Adrenal gland (tissue), 5 donors: ENCODE results near the gene USP34.

Source experiments
- POLR2A ChIP-seq, 2 donors: fragments of 450-650 bp; IDR thresholded peaks; one replicate each; pipeline ENCODE4 v1.6.1; 2017; ENCODE audit warnings: antibody characterized with exemption in 2 of 2, mild to moderate bottlenecking in 2 of 2, moderate library complexity in 1 of 2
- TF ChIP-seq, protein P1 (sequence below), 6 experiments: fragments of 450-650 bp in 4 of 6; fragments of 200-600 bp in 2 of 6; sonication (generic) in 1 of 6; IDR thresholded peaks; 1 replicate in 5 of 6; 2 replicates in 1 of 6; pipeline versions ENCODE4 v1.5.1 to v1.8.0; 2016 to 2021; ENCODE audit warnings: antibody characterized with exemption in 6 of 6, mild to moderate bottlenecking in 2 of 6, moderate library complexity in 1 of 6
- donor health status: DM: no; HTN: no; CAD: no.

DNA sequence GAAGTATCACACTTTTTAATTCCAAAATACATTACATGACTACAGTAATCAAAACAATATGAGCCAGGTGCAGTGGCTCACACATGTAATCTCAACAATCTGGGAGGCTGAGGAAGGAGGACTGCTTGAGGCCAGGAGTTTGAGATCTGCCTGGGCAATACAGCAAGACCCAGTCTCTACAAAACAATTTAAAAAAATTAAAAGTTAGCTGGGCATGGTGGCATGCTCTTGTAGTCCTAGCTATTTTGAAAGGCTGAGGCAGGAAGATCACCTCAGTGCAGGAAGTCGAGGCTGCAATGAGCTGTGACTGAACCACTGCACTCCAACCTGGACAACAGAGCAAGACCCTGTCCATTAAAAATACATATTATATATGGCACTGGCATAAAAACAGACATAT is 109.8 kb downstream of the USP34 start:
- TF ChIP-seq, protein P1, sequence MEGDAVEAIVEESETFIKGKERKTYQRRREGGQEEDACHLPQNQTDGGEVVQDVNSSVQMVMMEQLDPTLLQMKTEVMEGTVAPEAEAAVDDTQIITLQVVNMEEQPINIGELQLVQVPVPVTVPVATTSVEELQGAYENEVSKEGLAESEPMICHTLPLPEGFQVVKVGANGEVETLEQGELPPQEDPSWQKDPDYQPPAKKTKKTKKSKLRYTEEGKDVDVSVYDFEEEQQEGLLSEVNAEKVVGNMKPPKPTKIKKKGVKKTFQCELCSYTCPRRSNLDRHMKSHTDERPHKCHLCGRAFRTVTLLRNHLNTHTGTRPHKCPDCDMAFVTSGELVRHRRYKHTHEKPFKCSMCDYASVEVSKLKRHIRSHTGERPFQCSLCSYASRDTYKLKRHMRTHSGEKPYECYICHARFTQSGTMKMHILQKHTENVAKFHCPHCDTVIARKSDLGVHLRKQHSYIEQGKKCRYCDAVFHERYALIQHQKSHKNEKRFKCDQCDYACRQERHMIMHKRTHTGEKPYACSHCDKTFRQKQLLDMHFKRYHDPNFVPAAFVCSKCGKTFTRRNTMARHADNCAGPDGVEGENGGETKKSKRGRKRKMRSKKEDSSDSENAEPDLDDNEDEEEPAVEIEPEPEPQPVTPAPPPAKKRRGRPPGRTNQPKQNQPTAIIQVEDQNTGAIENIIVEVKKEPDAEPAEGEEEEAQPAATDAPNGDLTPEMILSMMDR (IDR thresholded peaks at IDR 0.05), result no peak
- no peak for TF ChIP-seq POLR2A (IDR thresholded peaks at IDR 0.05)
